Measurements from ENCODE around the gene SERTAD1. TPM values are rescaled to one million over a fixed set of nuclear protein-coding genes. Genes with fewer than 3 reads are reported as not detected.

SERTAD1 gene
- total RNA-seq, 1 experiment from 2014 or later: 15.4 TPM

GRCh38 chr19:40376286-40376862, 49.4 kb downstream of the SERTAD1 start:
- no peak for DNase-seq (ENCODE audit: low spot score)

- DNase-seq (ENCODE audit: low spot score): no peak
Measured at GRCh38 chr19:40374084-40374483, 51.7 kb downstream of the SERTAD1 start.

GRCh38 chr19:40371802-40372122, 54.0 kb downstream of the SERTAD1 start:
- no peak for DNase-seq (ENCODE audit: low spot score)

Other genes with a start within 250 kb of the SERTAD1 start
- 1.3 and 4.3 TPM in 2 replicates for gene MAP3K10, start 234.6 kb downstream of the SERTAD1 start, total RNA-seq (2014; rRNA removed; shearing (Covaris generic))
- not detected in 2 replicates for gene TTC9B, start 207.6 kb downstream of the SERTAD1 start, total RNA-seq (2014; rRNA removed; shearing (Covaris generic))
- gene CCNP, start 199.3 kb downstream of the SERTAD1 start, total RNA-seq (2014; rRNA removed; shearing (Covaris generic)): not detected in 2 replicates
- gene AKT2, start 140.6 kb downstream of the SERTAD1 start, total RNA-seq (2014; rRNA removed; shearing (Covaris generic)): 51.0 and 59.2 TPM in 2 replicates
- 4.3 and 4.4 TPM in 2 replicates for gene C19orf47, start 77.6 kb downstream of the SERTAD1 start, total RNA-seq (2014; rRNA removed; shearing (Covaris generic))
- 212 and 308 TPM in 2 replicates for gene PLD3, start 77.3 kb downstream of the SERTAD1 start, total RNA-seq (2014; rRNA removed; shearing (Covaris generic))
- gene HIPK4, start 35.8 kb downstream of the SERTAD1 start, total RNA-seq (2014; rRNA removed; shearing (Covaris generic)): not detected in 2 replicates
- gene PRX, start 12.6 kb downstream of the SERTAD1 start, total RNA-seq (2014; rRNA removed; shearing (Covaris generic)): 0.77 and 1.2 TPM in 2 replicates
- gene SERTAD3, start 18.3 kb upstream of the SERTAD1 start, total RNA-seq (2014; rRNA removed; shearing (Covaris generic)): 21.3 and 21.4 TPM in 2 replicates
- gene BLVRB, start 39.8 kb upstream of the SERTAD1 start, total RNA-seq (2014; rRNA removed; shearing (Covaris generic)): 433 and 572 TPM in 2 replicates
- gene SPTBN4, start 41.0 kb upstream of the SERTAD1 start, total RNA-seq (2014; rRNA removed; shearing (Covaris generic)): 0.23 and 0.56 TPM in 2 replicates
- 26.6 and 30.9 TPM in 2 replicates for gene SHKBP1, start 150.9 kb upstream of the SERTAD1 start, total RNA-seq (2014; rRNA removed; shearing (Covaris generic))
- gene LTBP4, start 175.4 kb upstream of the SERTAD1 start, total RNA-seq (2014; rRNA removed; shearing (Covaris generic)): 4.7 and 5.6 TPM in 2 replicates